Neuronal stem cell (in vitro differentiated cells): ENCODE data around the gene BCAR1.

Source experiments
- DNase-seq: peaks from one replicate; pipeline ENCODE4 v3.0.0-alpha.2; 2013; ENCODE audit warnings: low spot score
- H2AFZ ChIP-seq: one replicate; pipeline ENCODE4 v1.6.1; 2013; ENCODE audit warnings: mild to moderate bottlenecking, low read length, inconsistent platforms
- H2AK5ac ChIP-seq: 2 replicates; pipeline ENCODE4 v1.6.1; 2013; ENCODE audit warnings: low read depth, mild to moderate bottlenecking, inconsistent platforms, low read length, moderate library complexity, mixed read lengths
- H2BK120ac ChIP-seq: 2 replicates; pipeline ENCODE4 v1.6.1; 2013; ENCODE audit warnings: low read depth, mild to moderate bottlenecking, inconsistent platforms, low read length, moderate library complexity, mixed read lengths
- H2BK12ac ChIP-seq: one replicate; pipeline ENCODE4 v1.6.1; 2013; ENCODE audit warnings: low read length, inconsistent platforms
- H2BK15ac ChIP-seq: 2 replicates; pipeline ENCODE4 v1.6.1; 2013; ENCODE audit warnings: mild to moderate bottlenecking, low read length, inconsistent platforms, mixed read lengths
- H2BK5ac ChIP-seq: one replicate; pipeline ENCODE4 v1.6.1; 2013; ENCODE audit warnings: inconsistent platforms, mild to moderate bottlenecking, low read length, moderate library complexity
- H3K14ac ChIP-seq: one replicate; pipeline ENCODE4 v1.6.1; 2013; ENCODE audit warnings: low read length, inconsistent platforms
- H3K18ac ChIP-seq: 2 replicates; pipeline ENCODE4 v1.6.1; 2013; ENCODE audit warnings: low read length, inconsistent platforms
- H3K23ac ChIP-seq: 2 replicates; pipeline ENCODE4 v1.6.1; 2013; ENCODE audit warnings: low read depth, mild to moderate bottlenecking, mixed read lengths, low read length, inconsistent platforms; ENCODE audit not compliant: poor library complexity
- H3K27ac ChIP-seq: replicated peaks from 3 replicates; pipeline ENCODE4 v1.5.1; 2013; ENCODE audit warnings: low read length, inconsistent platforms
- H3K27me3 ChIP-seq, 3 experiments: 2 replicates each; pipeline ENCODE4 v1.6.1; 2013; ENCODE audit warnings: low read length in 3 of 3, mild to moderate bottlenecking in 2 of 3, inconsistent platforms in 1 of 3, low read depth in 1 of 3, mixed read lengths in 1 of 3, moderate library complexity in 1 of 3; ENCODE audit not compliant: control insufficient read depth in 3 of 3, insufficient read depth in 3 of 3
- H3K36me3 ChIP-seq, 2 donors: replicated peaks in 1 of 2; 2 replicates each; pipeline ENCODE4 v1.6.1; 2013; ENCODE audit warnings: low read length in 2 of 2; ENCODE audit not compliant: control insufficient read depth in 2 of 2, insufficient read depth in 2 of 2
- H3K4ac ChIP-seq: 2 replicates; pipeline ENCODE4 v1.6.1; 2013; ENCODE audit warnings: inconsistent platforms, mild to moderate bottlenecking, low read length, moderate library complexity
- H3K4me1 ChIP-seq, 2 donors: 1 replicate in 1 of 2; 2 replicates in 1 of 2; pipeline ENCODE4 v1.6.1; 2013; ENCODE audit warnings: low read length in 2 of 2, low read depth in 1 of 2; ENCODE audit not compliant: control insufficient read depth in 2 of 2, insufficient read depth in 1 of 2
- H3K4me2 ChIP-seq: one replicate; pipeline ENCODE4 v1.6.1; 2013; ENCODE audit warnings: mild to moderate bottlenecking, low read length, inconsistent platforms; ENCODE audit not compliant: insufficient read depth, poor library complexity, severe bottlenecking
- H3K4me3 ChIP-seq, 2 donors: 2 replicates each; pipeline ENCODE4 v1.5.1; 2013; ENCODE audit warnings: low read length in 2 of 2, mild to moderate bottlenecking in 2 of 2, inconsistent platforms in 1 of 2, moderate library complexity in 1 of 2
- H3K79me1 ChIP-seq: one replicate; pipeline ENCODE4 v1.6.1; 2013; ENCODE audit warnings: low read depth, mild to moderate bottlenecking, inconsistent platforms, low read length, moderate library complexity
- H3K9ac ChIP-seq: one replicate; pipeline ENCODE4 v1.6.1; 2013; ENCODE audit warnings: mild to moderate bottlenecking, low read depth, low read length, inconsistent platforms; ENCODE audit not compliant: poor library complexity
- H3K9me3 ChIP-seq, 2 donors: replicated peaks in 1 of 2; 2 replicates each; pipeline versions ENCODE3 to v1.6.1; 2013; ENCODE audit warnings: low read length in 2 of 2, mild to moderate bottlenecking in 2 of 2, inconsistent platforms in 1 of 2, low read depth in 1 of 2, mixed read lengths in 1 of 2, moderate library complexity in 1 of 2; ENCODE audit not compliant: control insufficient read depth in 2 of 2, insufficient read depth in 1 of 2
- H4K8ac ChIP-seq: one replicate; pipeline ENCODE4 v1.6.1; 2013; ENCODE audit warnings: low read depth, mild to moderate bottlenecking, inconsistent platforms, low read length, moderate library complexity
- H4K91ac ChIP-seq: one replicate; pipeline ENCODE4 v1.6.1; 2013; ENCODE audit warnings: low read length, low read depth, mild to moderate bottlenecking, inconsistent platforms; ENCODE audit not compliant: poor library complexity
- WGBS, 2 donors: extraction: QIAGEN DNeasy Blood & Tissue Kit; methylation state at CpG; one replicate each; pipeline ENCODE4 v1.1.7; 2013; ENCODE audit warnings: missing lambda C conversion rate in 2 of 2, mixed read lengths in 1 of 2; ENCODE audit not compliant: insufficient read length in 2 of 2, insufficient replicate concordance in 1 of 2; ENCODE audit errors: extremely low coverage in 2 of 2; 5-methylcytosine and 5-hydroxymethylcytosine counted together

Gene BCAR1

GRCh38 chr16:75238132-75238852 lies 13.1 kb downstream of the BCAR1 start:
- H2BK120ac ChIP-seq, result no peak overlapping the region

GRCh38 chr16:75237398-75238131 lies 13.9 kb downstream of the BCAR1 start:
- Histone ChIP-seq H3K9ac (no peak overlapping the region), H3K36me3 (peaks cover 55 to 98% of the 10 kb centered on the region in 2 donors), H3K14ac (no peak overlapping the region), H2BK15ac (peak overlapping the region; percentile 24), H3K9me3 (no peaks in the 10 kb centered on the region), H2BK5ac (peak overlapping the region; percentile 82), H3K18ac (peak overlapping the region; percentile 50), H3K27me3 (peaks cover 0 to 2% (median 0%) of the 10 kb centered on the region in 3 experiments), H3K4me2 (no peak overlapping the region), H2AFZ (no peak overlapping the region), H2AK5ac (peak overlapping the region; percentile 92), H2BK12ac (no peak overlapping the region), H3K27ac (peak overlapping the region; percentile 9), H3K4me3 (no peak overlapping the region), H3K23ac (peak overlapping the region; percentile 96), H2BK120ac (no peak overlapping the region), H4K91ac (peak overlapping the region; percentile 56), H3K79me1 (peaks cover 50% of the 10 kb centered on the region), H3K4me1 (peaks cover 11 to 21% of the 10 kb centered on the region in 2 donors), H3K4ac (peak overlapping the region; percentile 37), H4K8ac (no peak overlapping the region)
- DNase-seq, result no peak
- no CpG with 5 or more reads among the region's 18 CpGs for WGBS, 2 donors

More at GRCh38 chr16:75238132-75238852, 13.1 kb downstream of the BCAR1 start:
- H2AK5ac ChIP-seq, result peak overlapping the region; percentile 94
- peak overlapping the region; percentile 96 for H3K23ac ChIP-seq
- H3K4me2 ChIP-seq, result no peak overlapping the region
- peaks cover 55 to 98% of the 10 kb centered on the region in 2 donors for H3K36me3 ChIP-seq
- H2BK12ac ChIP-seq, result peak overlapping the region; percentile 73
- no peak for DNase-seq
- H4K8ac ChIP-seq, result no peak overlapping the region
- no peaks in the 10 kb centered on the region for H3K9me3 ChIP-seq
- H2BK5ac ChIP-seq, result peak overlapping the region; percentile 82
- no peak overlapping the region for H3K4me3 ChIP-seq
- WGBS, 2 donors, result no CpG with 5 or more reads among the region's 25 CpGs
- peak overlapping the region; percentile 97 for H3K14ac ChIP-seq
- peak overlapping the region; percentile 24 for H2BK15ac ChIP-seq
- H4K91ac ChIP-seq, result peak overlapping the region; percentile 56
- peak overlapping the region; percentile 89 for H3K4ac ChIP-seq
- H3K9ac ChIP-seq, result peak overlapping the region; percentile 84
- H3K27me3 ChIP-seq, result peaks cover 0 to 2% (median 0%) of the 10 kb centered on the region in 3 experiments
- H3K27ac ChIP-seq, result peak overlapping the region; percentile 50
- peaks cover 51% of the 10 kb centered on the region for H3K79me1 ChIP-seq
- no peak overlapping the region for H2AFZ ChIP-seq
- peak overlapping the region; percentile 74 for H3K18ac ChIP-seq
- H3K4me1 ChIP-seq, result peaks cover 11 to 21% of the 10 kb centered on the region in 2 donors

DNA sequence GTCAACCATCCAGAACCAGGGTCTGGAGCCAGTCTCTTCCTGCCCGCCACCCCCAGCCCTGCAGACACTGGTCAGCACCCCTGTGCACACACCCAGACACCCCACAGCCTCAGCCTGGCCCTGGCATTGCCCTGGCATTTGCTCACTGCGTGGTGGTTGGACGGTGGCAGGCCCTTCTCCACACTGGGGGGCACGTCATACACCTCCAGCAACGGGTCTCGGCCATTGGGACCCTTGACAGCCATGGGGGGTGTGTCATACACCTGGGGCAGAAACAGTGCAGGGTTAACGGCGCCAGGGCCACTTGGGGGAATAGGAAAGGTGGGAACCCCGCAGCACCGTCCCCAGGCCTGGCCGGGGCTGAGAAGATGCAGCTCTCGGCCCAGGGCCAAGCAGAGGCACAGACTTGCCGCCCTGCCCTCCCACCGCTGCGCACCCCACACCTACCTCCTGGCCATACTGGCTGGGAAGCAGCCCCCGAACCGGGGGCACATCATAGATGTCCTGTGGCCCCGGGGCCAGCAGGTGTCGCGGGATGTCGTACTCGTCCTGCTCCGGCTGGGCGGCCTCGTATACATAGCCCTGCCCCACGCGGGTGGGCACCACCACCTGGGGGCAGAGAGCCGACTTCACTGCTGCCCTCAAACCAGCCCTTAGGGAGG lies 14.6 kb downstream of the BCAR1 start:
- H2AFZ ChIP-seq, result no peak overlapping the region
- H2BK15ac ChIP-seq, result no peak overlapping the region
- H3K4me3 ChIP-seq, result no peak overlapping the region
- H3K9me3 ChIP-seq, result no peaks in the 10 kb centered on the region
- H2BK5ac ChIP-seq, result peak overlapping the region; percentile 82
- H3K4me2 ChIP-seq, result no peak overlapping the region
- no peak overlapping the region for H4K91ac ChIP-seq
- peak overlapping the region; percentile 55 for H3K23ac ChIP-seq
- no peak overlapping the region for H3K9ac ChIP-seq
- H4K8ac ChIP-seq, result no peak overlapping the region
- H3K4me1 ChIP-seq, result peaks cover 11 to 21% of the 10 kb centered on the region in 2 donors
- peaks cover 51% of the 10 kb centered on the region for H3K79me1 ChIP-seq
- no peak overlapping the region for H3K4ac ChIP-seq
- peak overlapping the region; percentile 10 for H3K27ac ChIP-seq
- H2BK12ac ChIP-seq, result no peak overlapping the region
- H3K27me3 ChIP-seq, result peaks cover 0 to 2% (median 0%) of the 10 kb centered on the region in 3 experiments
- no peak overlapping the region for H2BK120ac ChIP-seq
- no peak overlapping the region for H2AK5ac ChIP-seq
- no peak overlapping the region for H3K14ac ChIP-seq
- H3K18ac ChIP-seq, result no peak overlapping the region
- peaks cover 51 to 95% of the 10 kb centered on the region in 2 donors for H3K36me3 ChIP-seq
- no peak for DNase-seq
- no CpG with 5 or more reads among the region's 28 CpGs for WGBS, 2 donors
